Ishikawa (cell line): ENCODE data around the gene THSD4.

Experiments
- CEBPB ChIP-seq: IDR thresholded peaks from 2 replicates; pipeline ENCODE4 v1.6.1; 2012
- CREB1 ChIP-seq: IDR thresholded peaks from 2 replicates; pipeline ENCODE4 v1.6.1; 2012; ENCODE audit warnings: low read depth
- EGR1 ChIP-seq: IDR thresholded peaks from 2 replicates; pipeline ENCODE4 v1.6.1; 2012
- EP300 ChIP-seq: IDR thresholded peaks from 2 replicates; pipeline ENCODE4 v1.6.1; 2012; ENCODE audit warnings: borderline replicate concordance
- FOXM1 ChIP-seq: IDR thresholded peaks from 2 replicates; pipeline ENCODE4 v1.6.1; 2012; ENCODE audit warnings: low read depth, borderline replicate concordance
- NFIC ChIP-seq: IDR thresholded peaks from 2 replicates; pipeline ENCODE4 v1.6.1; 2012
- RAD21 ChIP-seq: IDR thresholded peaks from 2 replicates; pipeline ENCODE4 v1.6.1; 2012; ENCODE audit warnings: low read depth
- TAF1 ChIP-seq: IDR thresholded peaks from 2 replicates; pipeline ENCODE4 v1.6.1; 2012; ENCODE audit warnings: low read depth, mild to moderate bottlenecking
- TCF12 ChIP-seq: IDR thresholded peaks from 2 replicates; pipeline ENCODE4 v1.6.1; 2012; ENCODE audit warnings: low read depth
- TEAD4 ChIP-seq: IDR thresholded peaks from 2 replicates; pipeline ENCODE4 v1.6.1; 2012
- YY1 ChIP-seq: IDR thresholded peaks from 2 replicates; pipeline ENCODE4 v1.6.1; 2012; ENCODE audit warnings: low read depth
- ZBTB7A ChIP-seq: IDR thresholded peaks from 2 replicates; pipeline ENCODE4 v1.6.1; 2012; ENCODE audit warnings: low read depth
- TF ChIP-seq, protein P1 (sequence below): IDR thresholded peaks from 2 replicates; pipeline ENCODE4 v1.6.1; 2012
- TF ChIP-seq, protein P2 (sequence below): IDR thresholded peaks from 2 replicates; pipeline ENCODE4 v1.6.1; 2012; ENCODE audit warnings: low read depth, mild to moderate bottlenecking
- TF ChIP-seq, protein P3 (sequence below): IDR thresholded peaks from 2 replicates; pipeline ENCODE4 v1.6.1; 2012

The THSD4 gene

DNA sequence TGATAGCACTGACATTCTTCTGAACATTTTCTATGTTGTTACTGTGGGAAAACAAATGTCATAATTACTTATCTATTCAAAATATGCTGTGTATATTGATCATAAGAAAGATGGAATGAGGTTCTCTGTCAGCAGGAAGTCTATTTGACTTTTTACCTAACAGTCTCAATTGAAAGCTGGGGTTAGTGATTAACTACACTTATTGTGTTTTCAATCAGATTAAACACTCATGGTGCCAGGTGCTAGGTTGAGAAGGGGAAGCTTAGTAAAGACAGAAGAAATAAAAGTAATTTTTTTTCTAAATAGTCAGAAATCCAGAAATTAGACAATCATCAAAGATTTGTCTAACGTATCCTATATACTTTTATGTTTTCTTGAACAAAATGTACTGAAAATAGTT lies 414.1 kb downstream of the THSD4 start:
- TF ChIP-seq, protein P1, sequence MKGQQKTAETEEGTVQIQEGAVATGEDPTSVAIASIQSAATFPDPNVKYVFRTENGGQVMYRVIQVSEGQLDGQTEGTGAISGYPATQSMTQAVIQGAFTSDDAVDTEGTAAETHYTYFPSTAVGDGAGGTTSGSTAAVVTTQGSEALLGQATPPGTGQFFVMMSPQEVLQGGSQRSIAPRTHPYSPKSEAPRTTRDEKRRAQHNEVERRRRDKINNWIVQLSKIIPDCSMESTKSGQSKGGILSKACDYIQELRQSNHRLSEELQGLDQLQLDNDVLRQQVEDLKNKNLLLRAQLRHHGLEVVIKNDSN = no peak
- no peak for TF ChIP-seq CEBPB
- TF ChIP-seq TCF12 = no peak
- TF ChIP-seq, protein P2, sequence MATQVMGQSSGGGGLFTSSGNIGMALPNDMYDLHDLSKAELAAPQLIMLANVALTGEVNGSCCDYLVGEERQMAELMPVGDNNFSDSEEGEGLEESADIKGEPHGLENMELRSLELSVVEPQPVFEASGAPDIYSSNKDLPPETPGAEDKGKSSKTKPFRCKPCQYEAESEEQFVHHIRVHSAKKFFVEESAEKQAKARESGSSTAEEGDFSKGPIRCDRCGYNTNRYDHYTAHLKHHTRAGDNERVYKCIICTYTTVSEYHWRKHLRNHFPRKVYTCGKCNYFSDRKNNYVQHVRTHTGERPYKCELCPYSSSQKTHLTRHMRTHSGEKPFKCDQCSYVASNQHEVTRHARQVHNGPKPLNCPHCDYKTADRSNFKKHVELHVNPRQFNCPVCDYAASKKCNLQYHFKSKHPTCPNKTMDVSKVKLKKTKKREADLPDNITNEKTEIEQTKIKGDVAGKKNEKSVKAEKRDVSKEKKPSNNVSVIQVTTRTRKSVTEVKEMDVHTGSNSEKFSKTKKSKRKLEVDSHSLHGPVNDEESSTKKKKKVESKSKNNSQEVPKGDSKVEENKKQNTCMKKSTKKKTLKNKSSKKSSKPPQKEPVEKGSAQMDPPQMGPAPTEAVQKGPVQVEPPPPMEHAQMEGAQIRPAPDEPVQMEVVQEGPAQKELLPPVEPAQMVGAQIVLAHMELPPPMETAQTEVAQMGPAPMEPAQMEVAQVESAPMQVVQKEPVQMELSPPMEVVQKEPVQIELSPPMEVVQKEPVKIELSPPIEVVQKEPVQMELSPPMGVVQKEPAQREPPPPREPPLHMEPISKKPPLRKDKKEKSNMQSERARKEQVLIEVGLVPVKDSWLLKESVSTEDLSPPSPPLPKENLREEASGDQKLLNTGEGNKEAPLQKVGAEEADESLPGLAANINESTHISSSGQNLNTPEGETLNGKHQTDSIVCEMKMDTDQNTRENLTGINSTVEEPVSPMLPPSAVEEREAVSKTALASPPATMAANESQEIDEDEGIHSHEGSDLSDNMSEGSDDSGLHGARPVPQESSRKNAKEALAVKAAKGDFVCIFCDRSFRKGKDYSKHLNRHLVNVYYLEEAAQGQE = no peak
- TF ChIP-seq EGR1 = no peak
- TF ChIP-seq EP300 = no peak
- no peak for TF ChIP-seq CREB1
- TF ChIP-seq FOXM1 = no peak
- TF ChIP-seq RAD21 = no peak
- TF ChIP-seq TAF1 = no peak
- TF ChIP-seq, protein P3, sequence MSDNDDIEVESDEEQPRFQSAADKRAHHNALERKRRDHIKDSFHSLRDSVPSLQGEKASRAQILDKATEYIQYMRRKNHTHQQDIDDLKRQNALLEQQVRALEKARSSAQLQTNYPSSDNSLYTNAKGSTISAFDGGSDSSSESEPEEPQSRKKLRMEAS = no peak
- TF ChIP-seq TEAD4 = no peak
- no peak for TF ChIP-seq NFIC
- no peak for TF ChIP-seq ZBTB7A
- TF ChIP-seq YY1 = no peak

DNA sequence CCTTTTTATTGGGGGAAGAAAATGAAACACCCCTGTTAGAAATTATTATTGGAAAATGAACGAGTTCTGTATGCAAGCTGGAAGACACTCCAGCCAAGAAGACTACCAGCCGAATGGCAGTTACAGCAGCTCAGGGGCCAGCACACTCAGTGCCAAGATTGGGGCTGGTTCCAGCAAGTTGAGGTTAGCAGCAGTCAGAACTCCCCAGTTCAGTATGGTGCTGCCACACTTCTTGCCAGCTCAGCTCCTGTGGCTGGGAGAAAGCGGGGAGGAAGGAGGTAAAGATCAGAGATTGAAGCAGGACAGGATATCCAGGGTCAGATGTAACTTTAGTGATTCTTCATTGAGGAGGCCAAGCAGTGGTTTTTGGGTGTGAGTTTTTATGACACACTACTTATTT lies 414.8 kb downstream of the THSD4 start:
- TF ChIP-seq RAD21 = no peak
- TF ChIP-seq EP300 = no peak
- no peak for TF ChIP-seq TAF1
- no peak for TF ChIP-seq FOXM1
- TF ChIP-seq, protein P1 = no peak
- TF ChIP-seq EGR1 = no peak
- TF ChIP-seq YY1 = no peak
- no peak for TF ChIP-seq CEBPB
- TF ChIP-seq NFIC = no peak
- no peak for TF ChIP-seq TEAD4
- TF ChIP-seq, protein P2 = no peak
- TF ChIP-seq TCF12 = no peak
- TF ChIP-seq, protein P3 = no peak
- no peak for TF ChIP-seq CREB1
- no peak for TF ChIP-seq ZBTB7A

DNA sequence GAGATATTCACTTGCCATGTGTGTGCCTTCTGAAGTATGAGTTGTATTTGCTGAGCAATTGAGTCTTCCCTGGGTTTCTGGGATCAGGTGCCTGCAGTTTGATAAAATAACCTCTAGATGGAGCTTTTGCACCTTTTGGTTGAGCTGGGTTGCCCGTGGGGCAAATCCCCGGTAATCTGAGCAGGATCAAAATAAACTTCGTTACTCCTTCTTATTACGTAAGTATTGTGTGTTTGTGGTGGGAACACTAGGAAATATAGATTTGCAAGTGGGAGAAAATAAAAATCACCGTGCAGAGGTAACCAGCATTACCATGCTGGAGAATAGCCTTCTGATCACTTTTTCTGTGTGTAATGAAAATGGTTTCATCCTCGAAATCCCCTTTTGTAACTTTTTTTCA lies 417.7 kb downstream of the THSD4 start:
- TF ChIP-seq CEBPB (no peak), RAD21 (peak; percentile 61), CREB1 (no peak), EGR1 (no peak), NFIC (no peak), YY1 (no peak), ZBTB7A (no peak), EP300 (no peak)
- TF ChIP-seq, protein P2 = no peak

DNA sequence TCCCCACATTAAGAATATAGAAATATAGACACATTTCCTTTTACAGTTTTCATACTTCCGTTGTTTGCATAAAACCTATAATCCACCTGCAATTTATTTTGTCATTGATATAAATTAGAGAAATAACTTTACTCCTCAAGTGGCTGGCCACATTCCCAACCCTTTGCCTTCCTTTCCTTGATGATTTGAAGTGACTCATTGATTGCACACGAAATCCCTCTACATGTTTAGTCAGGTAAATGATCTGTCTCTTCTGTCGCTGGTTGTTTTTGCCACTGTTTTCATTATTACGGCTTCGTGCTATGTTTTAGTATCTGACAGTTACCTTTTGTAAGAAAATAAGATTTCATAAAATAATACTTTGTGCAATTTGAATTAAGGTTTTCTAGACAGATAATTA lies 422.9 kb downstream of the THSD4 start:
- no peak for TF ChIP-seq NFIC
- TF ChIP-seq, protein P3 = no peak
- no peak for TF ChIP-seq CEBPB
- TF ChIP-seq FOXM1 = no peak
- TF ChIP-seq TEAD4 = no peak
- TF ChIP-seq, protein P1 = no peak
- no peak for TF ChIP-seq RAD21
- TF ChIP-seq ZBTB7A = no peak
- TF ChIP-seq TAF1 = no peak
- no peak for TF ChIP-seq TCF12
- TF ChIP-seq EGR1 = no peak
- TF ChIP-seq CREB1 = no peak
- TF ChIP-seq, protein P2 = no peak
- TF ChIP-seq EP300 = no peak
- no peak for TF ChIP-seq YY1
